SJCRH30 (cell line): Measurements from ENCODE around the gene BTBD3. TPM values are rescaled to one million over a fixed set of nuclear protein-coding genes. Genes with fewer than 3 reads are reported as not detected.

Source experiments
- DNase-seq, 2 experiments: peaks; one replicate each; pipeline ENCODE4 v3.0.0-alpha.2; 2015 to 2020
- H3K27ac ChIP-seq: fragments of 250-450 bp; sonication (Bioruptor Pico); 2 replicates; pipeline ENCODE4 v1.5.1; 2020; ENCODE audit warnings: mild to moderate bottlenecking, moderate library complexity
- H3K27me3 ChIP-seq: fragments of 250-450 bp; sonication (Bioruptor Pico); 2 replicates; pipeline ENCODE4 v1.5.1; 2020; ENCODE audit warnings: mild to moderate bottlenecking, moderate library complexity
- H3K36me3 ChIP-seq: fragments of 250-450 bp; sonication (Bioruptor Pico); 2 replicates; pipeline ENCODE4 v1.5.1; 2020; ENCODE audit warnings: mild to moderate bottlenecking, moderate library complexity
- H3K4me1 ChIP-seq: fragments of 250-450 bp; sonication (Bioruptor Pico); 2 replicates; pipeline ENCODE4 v1.5.1; 2020; ENCODE audit warnings: mild to moderate bottlenecking, moderate library complexity
- H3K4me3 ChIP-seq: fragments of 250-450 bp; sonication (Bioruptor Pico); 2 replicates; pipeline ENCODE4 v1.5.1; 2020; ENCODE audit warnings: mild to moderate bottlenecking, moderate library complexity
- H3K9me3 ChIP-seq: fragments of 250-450 bp; sonication (Bioruptor Pico); replicated peaks from 2 replicates; pipeline ENCODE4 v1.5.1; 2020; ENCODE audit warnings: mild to moderate bottlenecking, moderate library complexity
- total RNA-seq: library from RNA; depleted of rRNA; stranded (reverse); fragments of >200 nt; shearing (Covaris generic); gene quantifications from 2 replicates; pipeline ENCODE4 v1.2.3, GENCODE V29; 2014

The BTBD3 gene
- total RNA-seq, 1 experiment from 2014 or later, result 36.2 TPM

GRCh38 chr20:11902285-11902697 lies 15.4 kb upstream of the BTBD3 start:
- Histone ChIP-seq H3K27me3 (no peaks in the 10 kb centered on the region), H3K9me3 (no peaks in the 10 kb centered on the region), H3K36me3 (no peaks in the 10 kb centered on the region), H3K27ac (no peak overlapping the region), H3K4me3 (no peak overlapping the region), H3K4me1 (peaks cover 11% of the 10 kb centered on the region)
- DNase-seq, result no peak

GRCh38 chr20:11905460-11906179 lies 12.1 kb upstream of the BTBD3 start:
- Histone ChIP-seq H3K9me3 (no peaks in the 10 kb centered on the region), H3K36me3 (no peaks in the 10 kb centered on the region), H3K27ac (no peak overlapping the region), H3K27me3 (no peaks in the 10 kb centered on the region), H3K4me1 (peaks cover 11% of the 10 kb centered on the region), H3K4me3 (no peak overlapping the region)
- no peak for DNase-seq

DNA sequence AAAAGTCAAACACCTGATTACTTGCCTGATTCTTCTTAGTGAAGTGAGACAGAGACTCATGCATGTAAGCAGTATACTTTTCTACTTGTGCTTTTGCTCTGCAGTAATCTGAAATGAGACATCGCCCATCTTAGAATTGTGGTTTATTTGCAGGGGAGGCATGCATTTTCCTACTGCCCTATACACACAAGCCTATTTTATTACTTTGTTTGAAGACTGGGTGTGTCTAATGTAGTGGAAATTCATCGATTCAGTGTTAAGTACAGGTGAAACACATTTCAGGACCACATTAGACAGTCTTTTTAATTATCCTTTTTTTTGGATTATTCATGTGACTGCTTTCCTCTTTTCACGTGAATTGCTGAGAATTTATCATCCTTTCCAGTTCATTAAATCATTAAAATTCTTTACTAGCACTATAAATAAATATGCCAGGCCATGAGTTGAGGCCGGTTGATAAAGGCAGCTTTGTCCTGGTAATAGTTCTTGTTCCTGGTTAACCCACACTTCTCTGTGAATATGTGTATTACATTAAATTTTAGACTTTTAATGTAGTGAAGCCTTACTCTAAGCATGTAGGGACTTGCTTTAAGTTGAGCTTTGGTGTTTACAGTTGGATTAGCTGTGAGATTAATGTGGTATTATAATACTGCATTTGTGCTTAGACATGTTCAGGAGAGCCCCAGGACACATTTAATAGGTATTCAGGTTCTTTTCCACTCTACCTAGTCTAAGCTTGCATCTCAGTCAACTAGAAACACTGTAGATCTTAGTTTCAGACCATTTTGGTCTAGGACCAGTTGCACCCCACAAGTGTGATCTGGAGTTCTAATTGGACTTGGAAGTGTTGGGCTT lies 10.8 kb upstream of the BTBD3 start:
- Histone ChIP-seq H3K27me3 (no peaks in the 10 kb centered on the region), H3K9me3 (no peaks in the 10 kb centered on the region), H3K27ac (no peak overlapping the region), H3K4me3 (no peak overlapping the region), H3K36me3 (no peaks in the 10 kb centered on the region), H3K4me1 (peaks cover 11% of the 10 kb centered on the region)
- DNase-seq, result no peak

DNA sequence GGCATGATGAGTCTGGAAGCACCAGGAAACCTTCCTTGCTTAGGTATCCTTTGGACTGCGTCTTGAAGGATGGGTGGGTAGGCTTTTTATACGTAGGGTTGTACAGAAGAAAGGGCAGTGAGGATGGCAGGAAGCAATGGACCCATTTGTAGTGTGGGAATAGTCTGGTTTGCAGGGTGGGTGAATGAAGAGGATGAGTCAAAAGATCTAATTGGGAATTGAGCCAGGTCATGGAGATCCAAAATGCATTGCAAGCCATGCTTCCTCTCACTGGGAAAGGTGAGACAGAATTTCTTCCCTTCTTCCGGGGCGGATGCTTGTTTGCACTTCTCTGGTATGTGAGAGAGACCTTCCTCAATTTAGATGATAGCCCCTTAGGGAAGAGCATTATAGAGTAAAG lies 10.1 kb upstream of the BTBD3 start:
- no peak overlapping the region for H3K27ac ChIP-seq
- DNase-seq, result no peak
- no peaks in the 10 kb centered on the region for H3K9me3 ChIP-seq

DNA sequence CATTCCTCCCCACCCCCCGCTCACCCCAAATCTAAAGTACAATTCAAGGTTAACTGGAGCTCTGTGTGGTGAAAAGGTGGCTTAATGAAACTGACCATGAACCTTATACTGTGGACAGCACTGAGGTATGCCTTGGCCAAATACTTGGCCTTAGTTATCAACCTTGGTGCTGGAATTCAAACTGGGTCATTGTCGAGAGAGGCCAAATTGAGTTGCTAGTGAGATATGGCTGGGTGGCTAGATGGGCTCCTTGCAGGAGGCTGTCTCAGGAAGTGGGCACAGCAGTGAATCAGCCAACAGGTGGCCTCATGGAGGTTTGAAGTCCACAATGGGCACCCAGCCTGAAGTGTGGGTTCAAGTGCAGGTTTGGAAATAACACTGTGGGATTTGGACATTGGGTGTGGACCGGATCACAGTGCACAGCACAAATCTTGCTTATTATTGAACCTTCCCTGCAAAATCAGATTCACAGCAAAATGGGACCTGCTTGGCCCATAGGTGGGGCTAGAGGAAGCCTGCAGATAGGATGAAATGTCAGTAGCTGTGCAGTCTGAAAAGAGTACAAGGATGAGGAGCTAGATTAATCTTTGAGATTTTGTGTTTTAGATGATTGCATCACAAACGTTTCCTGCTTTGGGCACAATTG lies 5.6 kb upstream of the BTBD3 start:
- Histone ChIP-seq H3K36me3 (no peaks in the 10 kb centered on the region), H3K27ac (no peak overlapping the region), H3K9me3 (no peaks in the 10 kb centered on the region), H3K4me3 (no peak overlapping the region), H3K4me1 (peaks cover 3% of the 10 kb centered on the region; the same call in 1 of the 2 replicates), H3K27me3 (no peaks in the 10 kb centered on the region)
- peak in 1 of 2 experiments; percentile 26 for DNase-seq

More for the DNA sequence above, 10.1 kb upstream of the BTBD3 start:
- Histone ChIP-seq H3K4me3 (no peak overlapping the region), H3K36me3 (no peaks in the 10 kb centered on the region), H3K4me1 (peaks cover 3% of the 10 kb centered on the region), H3K27me3 (no peaks in the 10 kb centered on the region)

DNA sequence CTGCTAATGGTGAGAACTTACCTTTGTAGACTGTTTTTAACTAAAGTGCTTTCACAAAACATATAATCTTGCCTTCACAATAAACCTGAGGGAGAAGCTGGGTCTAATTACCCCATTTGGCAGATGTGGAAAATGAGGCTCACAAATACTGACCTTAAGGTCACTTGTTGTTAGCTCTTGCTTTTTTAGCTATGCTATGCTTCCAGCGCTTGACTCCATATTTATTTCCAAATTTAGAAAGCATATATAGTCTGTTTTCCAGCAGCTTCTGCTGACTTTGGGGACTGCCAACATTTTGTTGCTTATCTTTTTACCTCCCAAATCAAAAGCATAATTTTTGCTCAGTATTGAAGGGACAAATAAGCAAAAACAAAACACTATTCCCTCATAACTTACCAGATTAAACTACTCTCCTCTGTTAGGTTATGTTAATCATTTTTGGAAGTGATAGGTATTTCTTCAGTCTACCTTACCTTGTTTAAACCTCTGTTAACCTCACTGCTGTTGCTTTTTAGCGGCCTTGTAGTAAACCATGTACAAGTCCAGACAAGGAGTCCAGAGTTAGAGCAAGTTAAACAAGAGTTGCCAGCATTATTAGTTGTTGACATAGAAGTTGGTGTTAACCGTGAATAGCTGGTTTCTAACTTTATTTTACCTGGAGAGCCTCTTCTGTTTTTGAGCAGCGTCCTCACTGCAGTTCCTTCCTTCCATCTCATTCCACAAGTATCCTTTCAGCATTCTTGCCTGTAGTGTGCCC lies 4.9 kb upstream of the BTBD3 start:
- no peaks in the 10 kb centered on the region for H3K9me3 ChIP-seq
- H3K36me3 ChIP-seq, result no peaks in the 10 kb centered on the region
- no peak for DNase-seq
- H3K27ac ChIP-seq, result no peak overlapping the region
- no peak overlapping the region for H3K4me3 ChIP-seq
- 0 out of 2 replicates have a peak, but pooled peaks cover 4% of the 10 kb centered on the region for H3K4me1 ChIP-seq
- H3K27me3 ChIP-seq, result no peaks in the 10 kb centered on the region

GRCh38 chr20:11918391-11918845 lies 725 bp downstream of the BTBD3 start:
- Histone ChIP-seq H3K4me1 (peaks cover 15% of the 10 kb centered on the region; the same call in 1 of the 2 replicates), H3K27ac (peak overlapping the region; percentile 60; the same call in 1 of the 2 replicates), H3K27me3 (no peaks in the 10 kb centered on the region), H3K9me3 (no peaks in the 10 kb centered on the region), H3K4me3 (peak overlapping the region; percentile 40), H3K36me3 (no peaks in the 10 kb centered on the region)
- DNase-seq, result peak in 1 of 2 experiments; percentile 27

- H3K4me3 ChIP-seq, result peak overlapping the region; percentile 40
- no peaks in the 10 kb centered on the region for H3K27me3 ChIP-seq
- no peaks in the 10 kb centered on the region for H3K9me3 ChIP-seq
- DNase-seq, result peak; percentile 82 to 91
- H3K4me1 ChIP-seq, result peaks cover 15% of the 10 kb centered on the region; the same call in 1 of the 2 replicates
- H3K36me3 ChIP-seq, result no peaks in the 10 kb centered on the region
- peak overlapping the region; percentile 60 for H3K27ac ChIP-seq
Observed at GRCh38 chr20:11918981-11919380, 1.3 kb downstream of the BTBD3 start.

- Histone ChIP-seq H3K27ac (peak overlapping the region; percentile 60), H3K36me3 (no peaks in the 10 kb centered on the region), H3K4me1 (peaks cover 15% of the 10 kb centered on the region; the same call in 1 of the 2 replicates), H3K27me3 (no peaks in the 10 kb centered on the region), H3K4me3 (peak overlapping the region; percentile 40), H3K9me3 (no peaks in the 10 kb centered on the region)
- DNase-seq, result no peak
Observed at GRCh38 chr20:11919581-11919980, 1.9 kb downstream of the BTBD3 start.

- no peak for DNase-seq
- Histone ChIP-seq H3K36me3 (no peaks in the 10 kb centered on the region), H3K27me3 (no peaks in the 10 kb centered on the region), H3K4me1 (peaks cover 15% of the 10 kb centered on the region; the same call in 1 of the 2 replicates), H3K4me3 (peak overlapping the region; percentile 40; the same call in 1 of the 2 replicates), H3K27ac (no peak overlapping the region; the same call in 1 of the 2 replicates), H3K9me3 (no peaks in the 10 kb centered on the region)
Observed at GRCh38 chr20:11920083-11920482, 2.4 kb downstream of the BTBD3 start.

DNA sequence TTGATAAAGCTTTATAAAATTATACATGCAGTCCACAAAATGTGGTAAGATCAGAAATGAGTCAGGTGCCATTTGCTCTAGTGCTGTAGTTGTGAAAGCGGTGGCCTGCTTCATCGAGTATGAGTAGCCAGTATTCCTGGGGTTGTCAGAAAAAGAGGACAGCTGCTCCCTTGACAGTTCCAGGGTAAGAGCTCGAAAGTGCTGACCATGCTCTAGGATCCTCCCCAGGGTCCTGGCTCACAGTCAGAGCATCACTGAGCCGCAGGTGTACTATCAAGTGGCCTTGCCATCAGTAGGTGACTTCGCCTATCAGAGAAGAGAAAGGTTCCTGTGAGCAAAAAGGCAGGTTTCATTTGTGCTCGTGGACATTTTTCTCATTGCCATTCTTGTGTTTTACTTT lies 3.6 kb downstream of the BTBD3 start:
- Histone ChIP-seq H3K27me3 (no peaks in the 10 kb centered on the region), H3K36me3 (no peaks in the 10 kb centered on the region), H3K9me3 (no peaks in the 10 kb centered on the region), H3K27ac (no peak overlapping the region), H3K4me3 (no peak overlapping the region), H3K4me1 (peaks cover 15% of the 10 kb centered on the region; the same call in 1 of the 2 replicates)
- no peak for DNase-seq

GRCh38 chr20:11922561-11922960 lies 4.9 kb downstream of the BTBD3 start:
- Histone ChIP-seq H3K27me3 (no peaks in the 10 kb centered on the region), H3K9me3 (no peaks in the 10 kb centered on the region), H3K36me3 (no peaks in the 10 kb centered on the region), H3K4me1 (peaks cover 13% of the 10 kb centered on the region; the same call in 1 of the 2 replicates), H3K27ac (no peak overlapping the region), H3K4me3 (no peak overlapping the region)
- no peak for DNase-seq

DNA sequence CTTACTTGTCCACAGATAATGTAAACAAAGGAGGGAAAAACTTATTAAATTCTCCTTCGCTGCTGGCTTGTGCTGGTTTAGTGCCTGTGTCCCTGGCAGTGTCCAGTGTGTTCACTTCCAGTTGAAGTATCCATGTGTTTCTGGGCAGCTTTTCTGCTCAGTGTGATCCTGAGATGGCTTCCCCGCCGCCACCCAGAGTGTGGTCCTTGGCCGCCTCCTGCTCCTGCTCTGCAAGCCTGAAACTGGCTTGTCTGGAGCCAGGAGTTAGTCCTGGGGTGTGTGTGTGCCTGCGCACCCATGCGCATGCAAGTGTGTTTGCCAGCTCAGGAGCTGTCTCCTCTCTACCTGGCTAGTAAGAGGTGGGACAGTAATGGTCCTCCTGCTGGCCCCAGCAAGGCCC lies 7.2 kb downstream of the BTBD3 start:
- DNase-seq, result no peak
- peaks cover 4% of the 10 kb centered on the region; the same call in 1 of the 2 replicates for H3K4me1 ChIP-seq
- H3K4me3 ChIP-seq, result no peak overlapping the region
- no peaks in the 10 kb centered on the region for H3K36me3 ChIP-seq
- H3K27ac ChIP-seq, result no peak overlapping the region
- no peaks in the 10 kb centered on the region for H3K27me3 ChIP-seq
- H3K9me3 ChIP-seq, result no peaks in the 10 kb centered on the region
